DND-41 (cell line): Measurements from ENCODE around the gene MYCN.
"Not testable (repeated sequence)": the region's sequence is repeated elsewhere in the genome, so short reads cannot be mapped to it uniquely, and the experiment has no call there.

Experiments
- ATAC-seq: fragments of 200-7000 bp; cut with Tn5 transposase; 3 replicates; pipeline ENCODE4 v1.9.1; 2021; ENCODE audit warnings: low read depth; ENCODE audit not compliant: insufficient read depth
- DNase-seq: peaks from one replicate; pipeline ENCODE4 v3.0.0-alpha.2; 2020
- H2AFZ ChIP-seq: 2 replicates; pipeline ENCODE4 v1.6.0; 2012; ENCODE audit warnings: low read depth, low read length
- H3K27ac ChIP-seq: 2 replicates; pipeline ENCODE4 v1.5.1; 2012; ENCODE audit warnings: low read length, inconsistent platforms
- H3K27me3 ChIP-seq: fragments of 200-600 bp; sonication (generic); 2 replicates; pipeline ENCODE4 v1.6.0; 2012; ENCODE audit warnings: low read length, mild to moderate bottlenecking, inconsistent platforms; ENCODE audit not compliant: insufficient read depth, poor library complexity
- H3K36me3 ChIP-seq: 2 replicates; pipeline ENCODE4 v1.5.1; 2012; ENCODE audit warnings: low read length, inconsistent platforms; ENCODE audit not compliant: insufficient read depth
- H3K4me1 ChIP-seq: 2 replicates; pipeline ENCODE4 v1.5.1; 2012; ENCODE audit warnings: mild to moderate bottlenecking, low read length; ENCODE audit not compliant: insufficient read depth
- H3K4me2 ChIP-seq: 2 replicates; pipeline ENCODE4 v1.6.0; 2012; ENCODE audit warnings: mild to moderate bottlenecking, moderate library complexity, low read length, inconsistent platforms; ENCODE audit not compliant: insufficient read depth
- H3K4me3 ChIP-seq, 2 experiments: fragments of 200-600 bp in 1 of 2; shearing (Covaris generic) in 1 of 2; 2 replicates each; pipeline ENCODE4 v1.5.1; 2012 to 2016; ENCODE audit warnings: inconsistent platforms in 2 of 2, low read length in 2 of 2, mild to moderate bottlenecking in 2 of 2, low read depth in 1 of 2, moderate library complexity in 1 of 2
- H3K79me2 ChIP-seq: 2 replicates; pipeline ENCODE4 v1.6.0; 2012; ENCODE audit warnings: low read length, inconsistent platforms; ENCODE audit not compliant: insufficient read depth
- H3K9ac ChIP-seq: 2 replicates; pipeline ENCODE4 v1.6.0; 2012; ENCODE audit warnings: low read depth, mild to moderate bottlenecking, inconsistent platforms, low read length, moderate library complexity
- H3K9me3 ChIP-seq: 2 replicates; pipeline ENCODE4 v1.5.1; 2012; ENCODE audit warnings: low read length, moderate library complexity, mild to moderate bottlenecking, inconsistent platforms; ENCODE audit not compliant: insufficient read depth, severe bottlenecking
- H4K20me1 ChIP-seq: 2 replicates; pipeline ENCODE4 v1.6.0; 2012; ENCODE audit warnings: low read length; ENCODE audit not compliant: insufficient read depth
- EZH2 ChIP-seq: IDR thresholded peaks from 3 replicates; pipeline ENCODE4 v1.6.1; 2012; ENCODE audit warnings: borderline replicate concordance, low read depth, mild to moderate bottlenecking, moderate library complexity, low read length, inconsistent platforms; ENCODE audit not compliant: severe bottlenecking
- TF ChIP-seq, protein P1 (sequence below): IDR thresholded peaks from 2 replicates; pipeline ENCODE4 v1.5.1; 2012; ENCODE audit warnings: borderline replicate concordance, low read length, moderate library complexity, mild to moderate bottlenecking; ENCODE audit not compliant: poor library complexity, severe bottlenecking; ENCODE audit errors: extremely low read depth

MYCN gene

DNA sequence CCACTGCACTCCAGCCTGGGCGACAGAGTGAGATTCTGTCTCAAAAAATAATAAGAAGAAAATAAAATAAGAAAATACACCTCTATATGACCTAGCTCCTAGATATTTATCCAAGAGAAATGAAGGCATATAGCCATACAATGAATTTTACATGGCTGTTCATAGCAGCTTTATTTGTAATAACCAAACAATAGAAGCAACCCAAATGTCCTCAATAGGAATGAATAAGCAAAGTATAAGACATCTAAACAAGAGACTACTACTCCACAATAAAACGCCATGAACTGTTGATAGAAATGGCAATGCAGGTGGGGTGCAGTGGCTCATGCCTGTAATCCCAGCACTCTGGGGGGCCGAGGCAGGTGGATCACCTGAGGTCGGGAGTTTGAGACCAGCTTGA is 31.2 kb upstream of the MYCN start:
- Histone ChIP-seq H3K27ac (no peak overlapping the region), H3K4me2 (no peak overlapping the region), H3K9me3 (no peaks in the 10 kb centered on the region), H2AFZ (no peak overlapping the region), H3K4me3 (no peak overlapping the region), H3K27me3 (no peaks in the 10 kb centered on the region), H3K36me3 (no peaks in the 10 kb centered on the region), H3K79me2 (no peaks in the 10 kb centered on the region), H3K4me1 (no peaks in the 10 kb centered on the region), H4K20me1 (no peaks in the 10 kb centered on the region), H3K9ac (no peak overlapping the region)
- ATAC-seq (no peak), DNase-seq (no peak)
- TF ChIP-seq, protein P1, sequence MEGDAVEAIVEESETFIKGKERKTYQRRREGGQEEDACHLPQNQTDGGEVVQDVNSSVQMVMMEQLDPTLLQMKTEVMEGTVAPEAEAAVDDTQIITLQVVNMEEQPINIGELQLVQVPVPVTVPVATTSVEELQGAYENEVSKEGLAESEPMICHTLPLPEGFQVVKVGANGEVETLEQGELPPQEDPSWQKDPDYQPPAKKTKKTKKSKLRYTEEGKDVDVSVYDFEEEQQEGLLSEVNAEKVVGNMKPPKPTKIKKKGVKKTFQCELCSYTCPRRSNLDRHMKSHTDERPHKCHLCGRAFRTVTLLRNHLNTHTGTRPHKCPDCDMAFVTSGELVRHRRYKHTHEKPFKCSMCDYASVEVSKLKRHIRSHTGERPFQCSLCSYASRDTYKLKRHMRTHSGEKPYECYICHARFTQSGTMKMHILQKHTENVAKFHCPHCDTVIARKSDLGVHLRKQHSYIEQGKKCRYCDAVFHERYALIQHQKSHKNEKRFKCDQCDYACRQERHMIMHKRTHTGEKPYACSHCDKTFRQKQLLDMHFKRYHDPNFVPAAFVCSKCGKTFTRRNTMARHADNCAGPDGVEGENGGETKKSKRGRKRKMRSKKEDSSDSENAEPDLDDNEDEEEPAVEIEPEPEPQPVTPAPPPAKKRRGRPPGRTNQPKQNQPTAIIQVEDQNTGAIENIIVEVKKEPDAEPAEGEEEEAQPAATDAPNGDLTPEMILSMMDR, result no peak
- no peak for TF ChIP-seq EZH2

DNA sequence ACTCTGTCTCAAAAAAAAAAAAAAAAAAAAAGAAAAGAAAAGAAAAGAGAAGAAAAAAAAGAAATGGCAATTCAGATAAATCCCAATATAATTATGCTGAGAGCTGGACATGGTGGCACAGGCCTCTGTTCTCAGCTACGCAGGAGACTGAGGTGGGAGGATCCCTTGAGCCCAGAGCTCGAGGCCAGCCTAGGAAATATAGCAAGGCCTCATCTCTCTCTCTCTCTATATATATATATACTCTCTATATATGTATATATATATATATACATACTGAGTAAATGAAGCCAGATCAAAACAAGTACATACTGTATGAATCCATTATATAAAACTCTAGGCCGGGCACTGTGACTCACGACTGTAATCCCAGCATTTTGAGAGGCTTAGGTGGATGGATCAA is 30.6 kb upstream of the MYCN start:
- Histone ChIP-seq H3K9ac (no peak overlapping the region), H2AFZ (no peak overlapping the region), H3K79me2 (no peaks in the 10 kb centered on the region), H3K4me2 (no peak overlapping the region), H3K4me1 (no peaks in the 10 kb centered on the region), H3K9me3 (no peaks in the 10 kb centered on the region), H3K4me3 (no peak overlapping the region), H3K27ac (no peak overlapping the region), H3K36me3 (no peaks in the 10 kb centered on the region), H4K20me1 (no peaks in the 10 kb centered on the region), H3K27me3 (no peaks in the 10 kb centered on the region)
- no peak for DNase-seq
- no peak for TF ChIP-seq EZH2
- TF ChIP-seq, protein P1, result no peak
- no peak for ATAC-seq

DNA sequence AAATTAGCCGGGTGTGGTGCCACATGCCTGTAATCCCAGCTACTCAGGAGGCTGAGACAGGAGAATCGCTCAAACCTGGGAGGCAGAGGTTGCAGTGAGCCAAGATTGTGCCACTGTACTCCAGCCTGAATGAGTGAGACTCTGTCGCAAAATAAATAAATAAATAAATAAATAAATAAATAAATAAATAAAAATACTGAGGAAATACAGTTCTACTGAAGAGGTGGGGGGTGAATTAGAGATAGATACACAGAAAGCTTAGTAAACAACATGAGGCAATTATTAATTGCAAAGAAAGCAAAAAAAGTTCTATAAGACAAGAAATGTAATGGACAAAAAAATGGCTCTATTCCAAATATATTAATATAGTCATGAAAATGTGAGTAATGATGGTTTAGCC is 29.1 kb upstream of the MYCN start:
- H3K4me1 ChIP-seq, H3K27me3 ChIP-seq, H3K9me3 ChIP-seq, H3K9ac ChIP-seq, H3K36me3 ChIP-seq, DNase-seq, ATAC-seq, H3K4me3 ChIP-seq, H3K79me2 ChIP-seq, H3K4me2 ChIP-seq, H3K27ac ChIP-seq, H4K20me1 ChIP-seq, H2AFZ ChIP-seq: not testable (repeated sequence)

DNA sequence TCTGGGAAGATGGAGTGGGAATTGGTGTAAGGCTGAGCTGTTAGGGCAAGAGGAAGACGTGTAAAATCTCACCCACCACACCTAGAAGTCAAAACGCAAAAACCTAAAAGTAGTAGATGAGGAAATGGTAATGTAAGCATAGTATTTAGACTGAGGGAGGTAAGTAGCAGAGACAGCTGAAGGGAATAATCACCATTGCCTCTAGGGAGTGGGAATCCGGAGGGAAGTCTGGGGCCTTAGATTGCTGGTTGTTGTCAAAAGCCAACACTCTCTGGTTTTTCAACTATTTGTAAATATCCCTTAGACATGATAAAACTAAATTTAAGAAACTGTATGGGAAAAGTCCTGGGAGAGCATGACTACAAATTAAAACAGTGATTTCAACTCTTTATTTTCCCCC is 28.7 kb upstream of the MYCN start:
- no peaks in the 10 kb centered on the region for H3K4me1 ChIP-seq
- no peaks in the 10 kb centered on the region for H4K20me1 ChIP-seq
- DNase-seq, result no peak
- H2AFZ ChIP-seq, result no peak overlapping the region
- H3K27ac ChIP-seq, result no peak overlapping the region
- no peak overlapping the region for H3K9ac ChIP-seq
- ATAC-seq, result no peak
- H3K9me3 ChIP-seq, result no peaks in the 10 kb centered on the region
- TF ChIP-seq, protein P1, result no peak
- TF ChIP-seq EZH2, result no peak
- no peaks in the 10 kb centered on the region for H3K36me3 ChIP-seq
- no peaks in the 10 kb centered on the region for H3K79me2 ChIP-seq
- no peak overlapping the region for H3K4me3 ChIP-seq
- no peak overlapping the region for H3K4me2 ChIP-seq
- no peaks in the 10 kb centered on the region for H3K27me3 ChIP-seq
